Heart left ventricle (tissue), 13 donors: Measurements from ENCODE around the gene FAM168A.

Experiments used
- POLR2A ChIP-seq, 2 donors: fragments of 450-650 bp; IDR thresholded peaks; one replicate each; pipeline ENCODE4 v1.6.1; 2017; ENCODE audit warnings: antibody characterized with exemption in 2 of 2, mild to moderate bottlenecking in 2 of 2, moderate library complexity in 2 of 2
- TF ChIP-seq, protein P1 (sequence below), 12 donors: fragments of 200-600 bp; sonication (generic) in 4 of 12; IDR thresholded peaks; one replicate each; pipeline versions ENCODE4 v1.5.0 to v1.8.0; 2018 to 2022; ENCODE audit warnings: antibody characterized with exemption in 12 of 12, mild to moderate bottlenecking in 5 of 12
- donor health status: ischemic (EF 13 %, LVEDD 7.1; RV severe dilation, severe dysfunction).
- donor health status: DM: no; HTN: yes; CAD: no.
- donor health status: DM: no; HTN: no; CAD: no.
- donor health status: ischemic (EF 25% LVEDD 6.9; RV normal size, moderate dysfunction).
- donor health status: ischemic (EF 25% LVEDD 5.7; RV mildly dilated, moderate dysfunction).
- donor health status: ischemic (EF 35%, LVEDD 5.7; RV mildly dilated, moderate dysfunction).
- donor health status: nonischemic (EF 11% LVEDD 7.7; RV severe dilation, severe dysfunction).
- donor health status: DM: yes; HTN: yes; CAD: no.
- donor health status: PGD.
- donor health status: ischemic (EF 29% LVEDD 5.4; RV normal size, mild dysfunction).
- donor health status: nonischemic (EF 23%, LVEDD 6.1; RV moderate dilation, normal function).

- TF ChIP-seq, protein P1, sequence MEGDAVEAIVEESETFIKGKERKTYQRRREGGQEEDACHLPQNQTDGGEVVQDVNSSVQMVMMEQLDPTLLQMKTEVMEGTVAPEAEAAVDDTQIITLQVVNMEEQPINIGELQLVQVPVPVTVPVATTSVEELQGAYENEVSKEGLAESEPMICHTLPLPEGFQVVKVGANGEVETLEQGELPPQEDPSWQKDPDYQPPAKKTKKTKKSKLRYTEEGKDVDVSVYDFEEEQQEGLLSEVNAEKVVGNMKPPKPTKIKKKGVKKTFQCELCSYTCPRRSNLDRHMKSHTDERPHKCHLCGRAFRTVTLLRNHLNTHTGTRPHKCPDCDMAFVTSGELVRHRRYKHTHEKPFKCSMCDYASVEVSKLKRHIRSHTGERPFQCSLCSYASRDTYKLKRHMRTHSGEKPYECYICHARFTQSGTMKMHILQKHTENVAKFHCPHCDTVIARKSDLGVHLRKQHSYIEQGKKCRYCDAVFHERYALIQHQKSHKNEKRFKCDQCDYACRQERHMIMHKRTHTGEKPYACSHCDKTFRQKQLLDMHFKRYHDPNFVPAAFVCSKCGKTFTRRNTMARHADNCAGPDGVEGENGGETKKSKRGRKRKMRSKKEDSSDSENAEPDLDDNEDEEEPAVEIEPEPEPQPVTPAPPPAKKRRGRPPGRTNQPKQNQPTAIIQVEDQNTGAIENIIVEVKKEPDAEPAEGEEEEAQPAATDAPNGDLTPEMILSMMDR (IDR thresholded peaks at IDR 0.05): no peak
- TF ChIP-seq POLR2A (IDR thresholded peaks at IDR 0.05): no peak
Observed at GRCh38 chr11:73563539-73564200, 34.2 kb downstream of the FAM168A start.
